Psoas muscle (tissue), 8 donors: ENCODE data around the gene KPNA6. TPM values are rescaled to one million over a fixed set of nuclear protein-coding genes. Genes with fewer than 3 reads are reported as not detected.
"Not testable (repeated sequence)": the region's sequence is repeated elsewhere in the genome, so short reads cannot be mapped to it uniquely, and the experiment has no call there.

Experiments
- ATAC-seq, 4 donors: fragments of 200-7000 bp; cut with Tn5 transposase; one replicate each; pipeline ENCODE4 v1.9.1; 2020; ENCODE audit warnings: moderate library complexity in 3 of 4, mild to moderate bottlenecking in 2 of 4
- DNase-seq, 2 donors: peaks; one replicate each; pipeline ENCODE4 v3.0.0-alpha.2; 2020
- H3K27ac ChIP-seq: fragments of 200-600 bp; one replicate; pipeline ENCODE4 v1.8.0; 2022
- H3K27me3 ChIP-seq, 3 donors: fragments of 200-600 bp in 1 of 3; one replicate each; pipeline versions ENCODE4 v1.6.1 to v1.8.0; 2013 to 2022; ENCODE audit warnings: low read length in 2 of 3, mild to moderate bottlenecking in 2 of 3, moderate library complexity in 1 of 3; ENCODE audit not compliant: insufficient read depth in 3 of 3
- H3K36me3 ChIP-seq, 2 donors: fragments of 200-600 bp in 1 of 2; one replicate each; pipeline versions ENCODE4 v1.6.1 to v1.8.0; 2013 to 2022; ENCODE audit warnings: low read depth in 1 of 2, mild to moderate bottlenecking in 1 of 2, moderate library complexity in 1 of 2; ENCODE audit not compliant: insufficient read depth in 1 of 2
- H3K4me1 ChIP-seq: fragments of 200-600 bp; one replicate; pipeline ENCODE4 v1.8.0; 2022
- H3K4me3 ChIP-seq: fragments of 200-600 bp; one replicate; pipeline ENCODE4 v1.8.0; 2022; ENCODE audit warnings: mild to moderate bottlenecking
- H3K9me3 ChIP-seq: fragments of 200-600 bp; one replicate; pipeline ENCODE4 v1.8.0; 2022
- WGBS, 3 donors: extraction: QIAGEN DNeasy Blood & Tissue Kit; methylation state at CpG; one replicate each; pipeline versions ENCODE4 v1.1.6 to v1.1.7; 2013; 5-methylcytosine and 5-hydroxymethylcytosine counted together
- intact Hi-C, 2 donors: fragments of 100-400 bp; cut with DNase I; formaldehyde crosslinking; loops; one replicate each; pipeline versions ENCODE4 v1.11.0 to v1.14.2; 2022
- polyA plus RNA-seq, 3 donors: library from polyadenylated mRNA; stranded (reverse); fragments of 200-250 nt; gene quantifications; one replicate each; pipeline ENCODE4 v1.2.3, GENCODE V29; 2013
- total RNA-seq, 4 donors: library from RNA; stranded (reverse); fragmentation: NEBNext Ultra II Directional in 2 of 4; extraction: Animal tissue kit (Norgen Biotek cat#: 25700) in 2 of 4; gene quantifications; one replicate each; pipeline versions ENCODE4 v1.2.1 to v1.2.4, GENCODE V29; 2021 to 2023
- TF ChIP-seq, protein P1 (sequence below): fragments of 200-600 bp; IDR thresholded peaks from one replicate; pipeline ENCODE4 v1.8.0; 2022; ENCODE audit warnings: antibody characterized with exemption
- donor health status: healthy with polysubstance abuse.
- donor health status: DM: no; HTN: no; CAD: no; lungs with moderate emphysema.
- donor health status: Bipolar disorder and iron deficiency.
- donor health status: healthy.
- donor health status: DM: yes; HTN: yes; CAD: no.
- donor health status: DM: no; HTN: no; CAD: no.
- donor health status: DM: no; HTN: no; CAD: no.
- donor health status: DM: yes; HTN: yes; CAD: no.

KPNA6 gene
- total and polyA plus RNA-seq, 7 donors, result 13.4 to 98.3 (median 67.4) TPM

DNA sequence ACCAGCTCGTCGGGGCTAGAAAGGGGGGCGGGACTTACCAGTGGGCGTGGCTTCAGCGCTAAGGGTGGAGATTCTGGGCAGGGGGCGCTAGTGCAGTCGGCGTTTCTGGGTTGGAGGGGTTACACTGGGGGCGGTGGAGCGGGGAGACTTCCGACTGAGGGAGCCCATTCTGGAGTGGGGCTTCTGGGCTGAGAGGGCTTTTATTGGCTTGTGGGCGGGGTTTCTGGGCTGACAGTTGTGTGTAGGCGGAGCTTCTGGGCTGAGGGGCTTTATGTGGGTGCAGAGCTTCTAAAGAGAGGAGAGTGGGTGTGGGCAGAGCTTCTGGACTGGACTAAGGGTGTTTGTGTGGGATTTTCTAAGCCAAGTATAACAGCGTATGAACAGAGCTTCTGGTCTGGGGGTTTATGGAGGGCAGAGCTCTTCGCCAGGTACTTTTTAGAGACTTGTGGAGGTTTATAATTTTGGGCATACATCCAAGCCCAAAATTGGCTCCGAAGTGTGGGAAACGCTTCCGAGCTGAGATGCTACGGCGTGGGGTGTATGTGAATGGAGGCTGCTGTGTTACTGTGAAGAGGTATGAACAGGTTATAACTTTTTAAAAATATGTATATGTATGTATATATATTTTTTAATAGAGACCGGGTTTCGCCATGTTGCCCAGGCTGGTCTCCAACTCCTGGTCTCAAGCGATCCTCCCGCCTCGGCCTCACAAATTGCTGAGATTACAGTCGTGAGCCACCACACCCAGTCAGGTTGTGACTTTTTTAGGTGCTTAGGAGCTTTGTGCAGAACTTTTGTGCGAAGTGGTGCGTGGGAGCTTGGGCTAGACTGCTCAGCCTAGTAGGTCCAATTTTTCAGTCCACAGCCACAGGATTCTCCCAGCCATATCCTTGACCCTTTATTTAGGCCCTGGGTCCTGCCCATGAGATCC, 34.3 kb upstream of the KPNA6 start:
- H3K4me3 ChIP-seq, result peak overlapping the region; percentile 70
- intact Hi-C loops, result loop anchor here (2.0 kb wide), 1 partner anchor 33 kb away; no protein-coding TSS in a partner anchor
- H3K9me3 ChIP-seq, result no peaks in the 10 kb centered on the region
- DNase-seq (no peak), ATAC-seq (peak; percentile 35 to 58 (median 44))
- TF ChIP-seq, protein P1, sequence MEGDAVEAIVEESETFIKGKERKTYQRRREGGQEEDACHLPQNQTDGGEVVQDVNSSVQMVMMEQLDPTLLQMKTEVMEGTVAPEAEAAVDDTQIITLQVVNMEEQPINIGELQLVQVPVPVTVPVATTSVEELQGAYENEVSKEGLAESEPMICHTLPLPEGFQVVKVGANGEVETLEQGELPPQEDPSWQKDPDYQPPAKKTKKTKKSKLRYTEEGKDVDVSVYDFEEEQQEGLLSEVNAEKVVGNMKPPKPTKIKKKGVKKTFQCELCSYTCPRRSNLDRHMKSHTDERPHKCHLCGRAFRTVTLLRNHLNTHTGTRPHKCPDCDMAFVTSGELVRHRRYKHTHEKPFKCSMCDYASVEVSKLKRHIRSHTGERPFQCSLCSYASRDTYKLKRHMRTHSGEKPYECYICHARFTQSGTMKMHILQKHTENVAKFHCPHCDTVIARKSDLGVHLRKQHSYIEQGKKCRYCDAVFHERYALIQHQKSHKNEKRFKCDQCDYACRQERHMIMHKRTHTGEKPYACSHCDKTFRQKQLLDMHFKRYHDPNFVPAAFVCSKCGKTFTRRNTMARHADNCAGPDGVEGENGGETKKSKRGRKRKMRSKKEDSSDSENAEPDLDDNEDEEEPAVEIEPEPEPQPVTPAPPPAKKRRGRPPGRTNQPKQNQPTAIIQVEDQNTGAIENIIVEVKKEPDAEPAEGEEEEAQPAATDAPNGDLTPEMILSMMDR, result no peak
- no peaks in the 10 kb centered on the region for H3K27me3 ChIP-seq
- H3K36me3 ChIP-seq, result peaks cover 0 to 39% of the 10 kb centered on the region in 2 donors
- peak overlapping the region; percentile 81 for H3K27ac ChIP-seq
- H3K4me1 ChIP-seq, result peaks cover 14% of the 10 kb centered on the region
- 26 to 30% (median 28%) methylated on average over 28 of the region's 28 CpGs for WGBS, 3 donors

DNA sequence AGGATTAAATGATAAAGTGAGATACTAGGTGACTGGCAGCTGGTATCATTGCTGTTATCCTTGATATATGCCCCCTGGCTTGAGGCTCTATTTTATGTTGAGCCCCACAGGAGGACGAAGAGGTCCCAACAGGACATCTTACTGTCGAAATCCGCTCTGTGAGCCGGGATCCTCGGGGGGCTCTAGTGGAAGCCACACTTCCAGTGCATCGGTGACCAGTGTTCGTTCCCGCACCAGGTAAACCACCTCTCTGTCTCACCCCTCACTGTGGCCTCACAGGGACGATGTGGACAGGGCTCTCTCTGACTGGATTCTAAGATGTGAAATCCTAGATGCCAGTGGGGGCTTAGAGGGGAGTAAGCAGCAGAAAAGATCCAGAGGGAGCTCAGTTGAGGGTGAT, 33.0 kb upstream of the KPNA6 start:
- Histone ChIP-seq H3K27me3 (no peaks in the 10 kb centered on the region), H3K36me3 (peaks cover 0 to 52% of the 10 kb centered on the region in 2 donors), H3K27ac (no peak overlapping the region), H3K9me3 (no peaks in the 10 kb centered on the region), H3K4me1 (peaks cover 14% of the 10 kb centered on the region), H3K4me3 (no peak overlapping the region)
- intact Hi-C loops, result no loop called here
- ATAC-seq (no peak), DNase-seq (no peak)
- WGBS, 3 donors, result 88 to 93% (median 92%) methylated on average over 9 of the region's 9 CpGs
- TF ChIP-seq, protein P1, result no peak

DNA sequence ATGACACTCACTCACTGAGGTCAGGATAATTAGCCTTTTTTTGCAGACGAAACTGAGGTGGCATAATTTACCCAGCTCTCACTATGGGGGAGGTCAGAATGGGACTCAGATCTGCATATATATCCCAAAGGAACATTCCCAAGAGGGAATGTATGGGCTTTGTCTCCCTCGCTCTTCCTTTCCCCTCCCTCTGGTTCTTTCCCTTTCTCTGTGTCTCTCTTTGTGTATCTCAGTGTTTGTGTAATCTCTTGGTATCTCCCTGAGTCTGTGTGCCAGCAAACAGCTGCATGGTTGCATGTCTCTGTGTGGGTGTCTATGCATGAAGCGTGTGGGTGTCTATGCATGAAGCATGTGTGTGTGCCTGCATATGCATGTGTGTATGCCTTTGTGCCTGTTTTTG, 30.4 kb upstream of the KPNA6 start:
- peaks cover 0 to 77% of the 10 kb centered on the region in 2 donors for H3K36me3 ChIP-seq
- no peak overlapping the region for H3K4me3 ChIP-seq
- H3K27me3 ChIP-seq, result no peaks in the 10 kb centered on the region
- DNase-seq, result no peak
- H3K4me1 ChIP-seq, result peaks cover 6% of the 10 kb centered on the region
- no peaks in the 10 kb centered on the region for H3K9me3 ChIP-seq
- intact Hi-C loops, result no loop called here
- TF ChIP-seq, protein P1, result no peak
- 82 to 91% (median 87%) methylated on average over 3 of the region's 3 CpGs for WGBS, 3 donors
- no peak for ATAC-seq
- no peak overlapping the region for H3K27ac ChIP-seq

DNA sequence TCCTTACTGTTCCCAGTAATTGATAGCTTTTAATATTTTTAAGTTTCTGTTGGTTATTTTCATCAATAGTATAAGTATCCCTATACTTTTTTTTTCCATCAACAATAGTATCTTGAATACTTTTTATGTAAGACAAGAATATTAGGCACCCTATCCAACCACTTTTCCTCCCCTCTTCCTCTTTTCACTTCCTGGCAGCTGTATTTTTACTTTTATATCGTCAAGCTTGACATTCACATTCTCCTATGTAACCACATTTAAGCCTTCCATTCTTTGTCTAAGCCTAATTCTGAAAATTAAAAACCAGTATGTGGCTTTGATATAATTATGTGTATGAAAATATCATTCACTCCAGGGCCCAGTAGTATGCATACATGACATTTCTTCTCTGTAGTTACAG, 25.8 kb upstream of the KPNA6 start:
- Histone ChIP-seq H3K4me3 (no peak overlapping the region), H3K9me3 (no peaks in the 10 kb centered on the region), H3K27ac (no peak overlapping the region), H3K4me1 (no peaks in the 10 kb centered on the region), H3K36me3 (peaks cover 0 to 87% of the 10 kb centered on the region in 2 donors), H3K27me3 (no peaks in the 10 kb centered on the region)
- 57 to 76% (median 72%) methylated on average over 1 of the region's 1 CpG for WGBS, 3 donors
- DNase-seq (no peak), ATAC-seq (no peak)
- TF ChIP-seq, protein P1, result no peak
- intact Hi-C loops, result no loop called here

DNA sequence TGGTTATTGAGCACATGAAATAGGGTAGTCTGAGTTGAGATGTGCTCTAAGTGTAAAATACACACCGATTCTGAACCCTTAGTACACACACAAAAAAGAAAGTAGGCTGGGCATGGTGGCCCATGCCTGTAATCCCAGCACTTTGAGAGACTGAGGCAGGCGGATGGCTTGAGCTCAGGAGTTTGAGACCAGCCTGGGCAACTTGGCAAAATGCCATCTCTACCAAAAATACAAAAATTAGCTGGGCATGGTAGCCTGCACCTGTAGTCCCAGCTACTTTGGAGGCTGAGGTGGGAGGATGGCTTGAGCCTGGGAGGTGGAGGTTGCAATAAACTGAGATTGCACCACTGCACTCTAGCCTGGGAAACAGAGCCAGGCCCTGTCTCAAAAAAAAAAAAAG, 21.5 kb upstream of the KPNA6 start:
- ATAC-seq, H3K27me3 ChIP-seq, intact Hi-C loops, H3K4me3 ChIP-seq, H3K27ac ChIP-seq, DNase-seq, H3K9me3 ChIP-seq, H3K4me1 ChIP-seq: not testable (repeated sequence)
- 95 to 99% (median 96%) methylated on average over 2 of the region's 2 CpGs for WGBS, 3 donors
- H3K36me3 ChIP-seq, result peaks cover 0 to 58% of the 10 kb centered on the region in 2 donors
